ENCODE results near the gene PKP1.

Gene PKP1

GRCh38 chr1:201332021-201332420 lies 48.7 kb downstream of the PKP1 start:
- DNase-seq: no peak

DNA sequence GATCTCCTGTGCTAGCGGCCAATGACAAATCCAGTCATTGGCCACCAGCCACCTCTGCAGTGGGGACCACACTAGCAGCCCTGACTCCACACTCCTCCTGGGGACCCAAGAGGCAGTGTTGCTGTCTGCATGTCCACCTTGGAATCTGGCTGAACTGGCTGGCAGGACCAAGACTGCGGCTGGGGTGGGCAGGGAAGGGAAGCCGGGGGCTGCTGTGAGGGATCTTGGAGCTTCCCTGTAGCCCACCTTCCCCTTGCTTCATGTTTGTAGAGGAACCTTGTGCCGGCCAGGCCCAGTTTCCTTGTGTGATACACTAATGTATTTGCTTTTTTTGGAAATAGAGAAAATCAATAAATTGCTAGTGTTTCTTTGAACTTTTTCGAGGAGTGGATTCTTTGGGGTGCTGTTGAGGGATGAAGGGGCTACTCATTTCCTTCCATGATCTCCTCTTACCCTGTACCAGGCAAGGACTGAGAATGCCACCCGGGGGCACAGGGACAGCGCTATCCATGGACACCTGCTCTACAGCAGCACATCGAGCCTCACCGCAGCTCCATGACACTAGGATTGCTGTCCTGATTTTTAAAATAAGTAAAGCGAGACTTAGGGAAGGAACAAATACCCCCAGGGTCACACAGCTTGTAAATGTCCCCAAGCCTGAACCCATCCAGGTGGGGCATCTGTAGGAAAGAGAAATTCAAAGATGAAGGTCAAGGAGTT lies 49.5 kb downstream of the PKP1 start:
- DNase-seq: no peak

GRCh38 chr1:201334325-201335173 lies 51.2 kb downstream of the PKP1 start:
- DNase-seq: no peak

DNA sequence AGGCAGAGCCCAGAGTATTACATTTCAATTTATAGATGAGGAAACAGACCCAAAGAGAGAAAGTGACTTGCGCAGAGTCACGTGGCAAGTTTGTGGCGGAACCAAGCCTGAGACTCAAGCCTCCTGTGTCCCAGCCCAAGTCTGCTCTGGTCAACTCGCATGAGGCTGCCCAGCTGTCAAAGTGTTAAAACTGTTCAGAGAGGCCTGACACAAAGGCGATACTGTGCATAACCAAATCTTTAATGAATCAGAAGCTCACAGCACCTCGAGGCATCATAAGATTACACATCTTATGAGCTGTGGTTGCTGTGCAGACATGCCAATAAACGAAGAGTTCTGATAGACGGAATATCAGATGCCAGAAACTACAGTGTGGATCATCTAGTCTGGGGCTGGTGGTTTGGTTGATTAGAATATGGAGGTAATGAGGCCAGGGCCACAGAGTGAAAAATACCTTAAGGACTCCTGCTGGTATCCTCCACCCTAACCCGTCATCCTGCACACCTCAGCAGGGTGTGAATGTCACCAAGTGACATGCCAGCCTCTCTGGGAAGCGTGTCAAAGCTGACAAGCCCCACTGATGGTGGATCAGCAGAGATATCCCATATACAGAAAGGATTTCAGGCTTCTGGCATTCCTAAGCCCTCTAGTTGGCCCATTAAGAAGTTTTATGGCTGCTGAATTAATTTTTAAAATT lies 52.0 kb downstream of the PKP1 start:
- no peak for DNase-seq

- DNase-seq: no peak
Measured at GRCh38 chr1:201335901-201336300, 52.6 kb downstream of the PKP1 start.

- no peak for DNase-seq
Measured at GRCh38 chr1:201336711-201337450, 53.6 kb downstream of the PKP1 start.

DNA sequence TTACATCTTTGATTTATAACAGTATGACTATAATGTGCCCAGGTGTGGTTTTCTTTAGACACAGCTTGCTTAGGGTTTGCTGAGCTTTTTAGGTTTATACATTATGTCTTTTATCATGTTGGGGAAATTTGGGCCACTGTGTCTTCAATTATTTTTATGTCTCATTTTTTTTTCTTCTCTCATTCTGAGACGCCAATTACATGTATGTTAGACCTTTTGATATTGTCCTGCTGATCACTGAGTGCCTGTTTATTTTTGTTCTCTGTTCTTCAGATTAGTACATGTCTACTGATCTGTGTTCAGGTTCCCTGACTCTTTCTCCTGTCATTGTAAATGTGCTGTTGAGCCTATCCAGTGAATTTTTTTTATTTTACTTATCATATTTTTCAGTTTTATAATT lies 58.1 kb downstream of the PKP1 start:
- no peak for DNase-seq

- DNase-seq: no peak
Measured at GRCh38 chr1:201344206-201345080, 61.1 kb downstream of the PKP1 start.

DNA sequence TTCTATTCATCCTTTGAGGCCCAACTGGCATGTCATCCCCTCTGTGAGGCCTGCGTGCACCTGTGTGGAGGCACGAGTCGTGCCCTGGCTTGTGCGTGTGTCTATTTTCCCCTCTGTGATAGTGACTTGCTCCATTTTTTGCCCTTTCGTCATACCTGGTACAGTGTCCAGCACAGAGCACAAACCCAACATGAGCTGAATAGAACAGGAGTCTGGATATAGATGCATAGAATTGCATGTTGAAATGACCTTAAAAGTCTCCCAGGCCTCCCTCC lies 61.7 kb downstream of the PKP1 start:
- DNase-seq: no peak

- DNase-seq: no peak
Measured at GRCh38 chr1:201346337-201346939, 63.1 kb downstream of the PKP1 start.

DNA sequence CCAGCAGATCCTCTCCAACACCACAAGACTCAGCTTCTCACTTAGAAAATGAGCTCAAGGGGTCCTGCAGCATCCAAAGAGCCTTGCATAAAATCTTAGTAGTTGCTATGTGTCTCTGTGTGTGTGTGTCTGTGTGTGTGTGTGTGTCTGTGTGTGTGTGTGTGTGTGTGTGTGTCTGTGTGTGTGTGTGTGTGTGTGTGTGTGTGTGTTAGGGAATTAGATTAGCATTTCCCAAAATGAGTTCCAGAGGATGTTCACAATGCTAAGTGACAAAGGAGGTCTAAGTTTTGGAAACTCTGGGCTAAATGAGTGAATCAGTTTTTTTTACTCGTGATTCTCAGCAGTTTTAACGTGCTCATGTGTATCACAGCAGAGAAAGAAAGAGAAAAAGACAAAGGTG lies 63.7 kb downstream of the PKP1 start:
- no peak for DNase-seq

DNA sequence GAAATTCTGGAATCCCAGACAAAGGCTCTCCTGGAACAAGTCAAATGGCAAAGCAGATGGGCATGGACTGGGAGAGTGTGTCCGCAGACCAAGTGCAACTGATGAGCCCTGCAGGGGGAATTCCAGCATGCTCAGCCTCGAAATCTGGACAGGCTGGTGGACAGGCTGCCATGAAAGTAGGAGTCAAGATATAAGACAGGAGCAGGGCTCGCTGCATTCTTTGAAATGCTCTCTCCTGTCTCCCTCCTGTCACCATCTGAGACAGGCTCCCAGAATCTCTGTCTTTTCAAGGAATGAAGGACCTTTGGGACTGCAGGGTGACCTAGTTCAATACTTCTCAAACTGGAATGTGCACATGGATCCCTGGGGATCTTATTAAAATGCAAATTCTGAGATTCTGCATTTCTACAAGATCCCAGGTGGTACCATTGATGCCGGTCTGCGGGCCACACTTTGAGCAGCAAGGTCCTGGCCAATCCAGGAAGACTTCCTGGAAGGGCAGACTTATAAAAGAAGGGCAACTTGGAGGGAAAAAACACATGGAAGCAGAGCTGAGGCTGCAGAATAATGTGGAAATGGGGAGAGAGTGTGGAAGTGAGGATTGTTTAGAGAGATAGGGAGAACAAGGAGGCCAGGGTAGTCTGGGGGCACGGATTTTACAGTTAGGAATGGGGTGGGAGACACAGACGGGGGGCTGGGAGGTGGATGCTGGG lies 64.3 kb downstream of the PKP1 start:
- no peak for DNase-seq

GRCh38 chr1:201348211-201348566 lies 64.9 kb downstream of the PKP1 start:
- DNase-seq: no peak

- no peak for DNase-seq
Measured at GRCh38 chr1:201349092-201349491, 65.8 kb downstream of the PKP1 start.

DNA sequence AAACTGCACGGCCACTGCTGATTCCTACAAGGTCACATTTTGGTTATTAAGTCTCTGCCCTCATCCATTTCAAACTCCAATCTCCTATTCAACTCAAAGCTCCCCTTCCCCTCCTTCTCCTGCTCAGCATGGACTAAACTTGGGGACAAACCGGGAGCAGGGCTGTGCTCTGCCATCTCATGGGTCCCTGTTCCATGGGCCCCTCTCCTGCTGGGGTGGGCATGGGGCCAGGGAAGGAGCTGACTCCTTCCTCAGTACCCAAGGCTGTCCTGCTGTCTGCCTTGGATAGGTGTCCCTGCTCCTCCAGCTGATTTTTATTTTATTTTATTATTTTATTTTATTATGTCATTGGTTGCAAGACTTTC lies 67.0 kb downstream of the PKP1 start:
- no peak for DNase-seq

DNA sequence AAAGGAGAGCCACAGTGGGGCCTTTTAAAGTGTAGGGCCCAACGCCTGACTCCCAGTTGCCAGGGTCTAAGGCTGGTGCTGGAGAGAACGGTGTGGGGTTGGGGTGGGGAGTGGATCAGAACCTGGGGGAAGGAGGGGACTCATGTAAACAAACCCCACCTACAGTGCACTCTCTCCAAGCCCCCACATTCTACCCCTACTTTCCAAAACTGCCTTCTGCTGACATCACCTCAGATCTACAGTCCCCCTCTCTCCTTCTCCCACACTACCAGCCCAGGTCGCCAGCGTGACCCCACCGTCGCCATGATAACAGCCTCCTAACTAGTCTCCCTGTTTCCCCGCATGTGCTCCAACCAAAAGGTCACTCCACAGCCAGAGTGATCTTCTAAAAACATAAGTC lies 67.6 kb downstream of the PKP1 start:
- DNase-seq: no peak

DNA sequence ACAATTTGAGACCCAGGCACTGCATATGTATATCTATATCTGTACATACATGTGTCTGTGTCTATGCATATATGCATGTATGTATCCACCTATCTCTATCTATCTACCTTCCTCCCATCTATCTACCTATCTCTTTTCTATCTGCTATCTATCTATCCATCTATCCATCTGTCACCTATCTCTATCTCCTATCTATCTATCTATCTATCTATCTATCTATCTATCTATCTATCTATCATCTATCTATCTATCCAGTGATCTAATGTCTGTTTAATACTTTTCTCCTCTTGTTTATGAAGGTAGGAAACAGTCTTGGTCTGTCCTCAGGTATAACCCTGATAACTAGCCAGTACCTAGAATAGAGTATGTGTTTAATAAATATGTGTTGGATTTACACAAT lies 68.3 kb downstream of the PKP1 start:
- no peak for DNase-seq

DNA sequence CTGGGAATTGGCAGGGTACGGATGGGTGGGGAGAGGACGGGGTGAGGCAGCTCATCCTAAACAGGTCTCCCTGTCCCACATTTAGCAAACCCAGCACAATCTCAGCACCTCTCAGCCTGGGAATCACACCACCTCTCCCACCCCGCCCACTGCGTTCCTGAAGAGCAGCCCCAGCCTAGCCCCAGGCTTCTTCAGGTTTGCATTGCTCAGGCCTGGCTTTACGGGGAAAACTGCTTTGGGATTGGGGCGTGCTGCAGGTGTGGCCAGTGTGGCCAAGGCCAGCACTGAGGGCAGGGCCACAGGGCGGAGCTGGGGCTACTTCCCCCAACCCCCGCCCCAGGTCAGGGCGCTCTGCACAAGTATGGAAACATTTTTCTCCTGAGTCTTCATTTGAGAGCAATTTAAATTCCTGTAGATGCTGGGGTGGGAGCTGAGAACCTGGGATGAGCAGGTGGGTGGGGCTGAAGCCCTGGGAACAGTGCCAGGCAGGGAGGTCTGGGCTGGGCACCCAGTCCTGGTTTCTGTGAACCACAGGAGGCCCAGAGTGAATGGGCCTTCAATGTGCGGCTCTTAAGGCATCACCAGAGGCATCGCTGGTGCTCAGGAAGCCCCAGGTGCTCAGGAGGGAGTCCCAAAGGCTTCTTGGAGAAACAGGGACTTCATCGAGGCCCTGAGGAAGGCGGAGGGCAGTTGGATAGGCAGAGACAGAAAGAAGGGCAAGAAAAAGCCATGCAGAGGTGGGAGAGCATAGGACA lies 70.1 kb downstream of the PKP1 start:
- DNase-seq: no peak

GRCh38 chr1:201354151-201354900 lies 71.0 kb downstream of the PKP1 start:
- no peak for DNase-seq

DNA sequence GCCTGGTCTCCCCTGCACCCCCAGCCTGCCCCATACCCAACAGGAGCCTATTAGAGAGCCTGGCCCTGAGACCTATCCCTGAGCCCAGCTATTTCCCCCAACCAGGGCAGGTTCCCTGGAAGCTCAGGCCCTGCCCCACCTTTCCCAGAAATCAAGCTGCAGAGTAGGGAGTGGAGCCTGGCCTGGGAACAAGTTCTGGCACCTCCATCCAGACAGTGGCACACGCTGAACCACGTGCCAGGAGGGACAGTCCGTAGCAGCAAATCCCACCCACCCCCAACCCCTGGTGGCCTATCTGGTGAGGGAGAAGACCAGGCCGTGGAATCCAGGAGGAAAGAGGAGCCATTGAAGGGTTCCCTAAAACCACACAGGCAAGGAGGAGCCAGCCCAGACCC lies 71.6 kb downstream of the PKP1 start:
- no peak for DNase-seq

All from activated gamma-delta T cell (primary cell).